Choroid plexus epithelial cell (primary cell): ENCODE data around the gene EGFL6.
"Not testable (repeated sequence)": the region's sequence is repeated elsewhere in the genome, so short reads cannot be mapped to it uniquely, and the experiment has no call there.

ENCODE experiments used
- DNase-seq: peaks from one replicate; pipeline ENCODE4 v3.0.0-alpha.2; 2010; ENCODE audit warnings: low read depth
- H3K4me3 ChIP-seq: 2 replicates; pipeline ENCODE4 v1.5.1; 2011; ENCODE audit warnings: low read depth, mild to moderate bottlenecking, control low read depth, low read length, moderate library complexity
- CTCF ChIP-seq: conservative IDR thresholded peaks from 2 replicates; pipeline ENCODE4 v1.5.1; 2011; ENCODE audit warnings: low read depth, mild to moderate bottlenecking, control low read depth, inconsistent platforms, low read length, moderate library complexity

EGFL6 gene

GRCh38 chrX:13673016-13673415 is 103.6 kb downstream of the EGFL6 start:
- no peak overlapping the region for H3K4me3 ChIP-seq
- TF ChIP-seq CTCF = no peak
- DNase-seq = no peak

- no peak for DNase-seq
- H3K4me3 ChIP-seq = no peak overlapping the region
- no peak for TF ChIP-seq CTCF
Measured at GRCh38 chrX:13676885-13677284, 107.5 kb downstream of the EGFL6 start.

GRCh38 chrX:13679700-13680099 is 110.3 kb downstream of the EGFL6 start:
- not testable (repeated sequence) for DNase-seq, H3K4me3 ChIP-seq

GRCh38 chrX:13681595-13681994 is 112.2 kb downstream of the EGFL6 start:
- no peak for TF ChIP-seq CTCF
- H3K4me3 ChIP-seq = no peak overlapping the region
- DNase-seq = no peak
